Activated B cell treated with CpG ODN at 0.5 μM for 24 hours (primary cell): ENCODE results near the gene URI1. TPM values are rescaled to one million over a fixed set of nuclear protein-coding genes. Genes with fewer than 3 reads are reported as not detected.
A peak's percentile ranks its signal among the peaks of the same experiment; 100 is the strongest.

Source experiments
- ATAC-seq: fragments of 200-7000 bp; cut with Tn5 transposase; one replicate; pipeline ENCODE4 v1.10.0; 2021; ENCODE audit warnings: low read depth, mild to moderate bottlenecking, moderate library complexity
- CTCF ChIA-PET: fragments of 350-600 bp; sonication (Branson Sonifier 250); formaldehyde crosslinking; loops from one replicate; lab custom pipeline; 2021; ENCODE audit warnings: antibody characterized with exemption; lab: Charles Lee
- POLR2A ChIA-PET: fragments of 350-600 bp; sonication (Branson Sonifier 250); formaldehyde crosslinking; loops from one replicate; lab custom pipeline; 2021; ENCODE audit warnings: antibody characterized with exemption; lab: Charles Lee
- DNase-seq: peaks from one replicate; pipeline ENCODE4 v3.0.0; 2022
- H3K27ac Mint-ChIP-seq: one replicate; pipeline ENCODE4 v1.8.0; 2020; ENCODE audit warnings: mixed read lengths
- H3K27me3 Mint-ChIP-seq: one replicate; pipeline ENCODE4 v1.8.0; 2021; ENCODE audit warnings: mixed read lengths
- H3K36me3 Mint-ChIP-seq: one replicate; pipeline ENCODE4 v1.8.0; 2021; ENCODE audit warnings: low read depth, mixed read lengths
- H3K4me1 Mint-ChIP-seq: one replicate; pipeline ENCODE4 v1.8.0; 2021; ENCODE audit warnings: mixed read lengths
- H3K4me3 Mint-ChIP-seq: one replicate; pipeline ENCODE4 v1.8.0; 2020; ENCODE audit warnings: mild to moderate bottlenecking, mixed read lengths
- H3K9me3 Mint-ChIP-seq: one replicate; pipeline ENCODE4 v1.8.0; 2020; ENCODE audit warnings: mixed read lengths
- CTCF ChIP-seq: fragments of 200-600 bp; IDR thresholded peaks from one replicate; pipeline ENCODE4 v1.8.0; 2022; ENCODE audit warnings: antibody characterized with exemption, mild to moderate bottlenecking
- intact Hi-C: fragments of 100-400 bp; cut with micrococcal nuclease; formaldehyde crosslinking; loops from one replicate; pipeline ENCODE4 v1.15.1; 2024
- total RNA-seq: library from RNA; stranded (reverse); gene quantifications from 2 replicates; pipeline ENCODE4 v1.2.3, GENCODE V29; 2022

URI1 gene
- total RNA-seq = 49.8 and 50.6 TPM in 2 replicates

GRCh38 chr19:29941828-29942403 is at the start of gene URI1:
Gene URI1, plus strand, starts transcription at chr19:29942239. Its CDS starts 309 bp downstream, at chr19:29942548.
- CTCF ChIA-PET = interaction anchor here (2.0 kb wide), 1 partner anchor 25 kb away, joined by 9 read pairs; no protein-coding TSS in a partner anchor

GRCh38 chr19:29893606-29894284 is 48.3 kb upstream of the URI1 start:
- no peak for TF ChIP-seq CTCF
- no peaks in the 10 kb centered on the region for H3K9me3 Mint-ChIP-seq
- H3K36me3 Mint-ChIP-seq = no peaks in the 10 kb centered on the region
- H3K4me3 Mint-ChIP-seq = no peak overlapping the region
- no peaks in the 10 kb centered on the region for H3K4me1 Mint-ChIP-seq
- no peak overlapping the region for H3K27ac Mint-ChIP-seq
- intact Hi-C loops = no loop called here
- ChIA-PET CTCF (no interaction called here), POLR2A (no interaction called here)
- H3K27me3 Mint-ChIP-seq = peaks cover 5% of the 10 kb centered on the region
- ATAC-seq = no peak
- no peak for DNase-seq

More at GRCh38 chr19:29941828-29942403, at the start of gene URI1:
- Mint-ChIP-seq H3K9me3 (peaks cover 3% of the 10 kb centered on the region), H3K4me1 (peaks cover 36% of the 10 kb centered on the region), H3K27me3 (peaks cover 7% of the 10 kb centered on the region), H3K36me3 (peaks cover 7% of the 10 kb centered on the region), H3K27ac (peak within 1 kb of the TSS; percentile 92), H3K4me3 (peak within 1 kb of the TSS; percentile 96)
- DNase-seq (peak; percentile 99), ATAC-seq (peak; percentile 91)
- no peak for TF ChIP-seq CTCF
- intact Hi-C loops = loop anchor here (1.0 to 10.0 kb wide), 8 partner anchors 35 to 729 kb away; partner anchors contain the start of genes C19orf12, CCNE1, POP4 and UQCRFS1
- POLR2A ChIA-PET = interaction anchor here (0.6 to 3.0 kb wide), 13 partner anchors 22 to 336 kb away, joined by 3 to 25 read pairs (median 5); partner anchors contain the start of genes C19orf12, PLEKHF1 and POP4

- ChIA-PET POLR2A (no interaction called here), CTCF (no interaction called here)
- Mint-ChIP-seq H3K9me3 (no peaks in the 10 kb centered on the region), H3K27ac (no peak overlapping the region), H3K36me3 (no peaks in the 10 kb centered on the region), H3K4me3 (no peak overlapping the region), H3K27me3 (peaks cover 5% of the 10 kb centered on the region), H3K4me1 (no peaks in the 10 kb centered on the region)
- no peak for DNase-seq
- no peak for ATAC-seq
- intact Hi-C loops = no loop called here
- TF ChIP-seq CTCF = no peak
Measured at GRCh38 chr19:29896802-29897201, 45.2 kb upstream of the URI1 start.

- no peak for TF ChIP-seq CTCF
- intact Hi-C loops = no loop called here
- Mint-ChIP-seq H3K4me1 (no peaks in the 10 kb centered on the region), H3K36me3 (no peaks in the 10 kb centered on the region), H3K9me3 (no peaks in the 10 kb centered on the region), H3K4me3 (no peak overlapping the region), H3K27me3 (peaks cover 5% of the 10 kb centered on the region), H3K27ac (no peak overlapping the region)
- ChIA-PET POLR2A (interaction anchor here (0.6 kb wide), 1 partner anchor 71 kb away, joined by 3 read pairs; no protein-coding TSS in a partner anchor), CTCF (no interaction called here)
- no peak for DNase-seq
- no peak for ATAC-seq
Measured at GRCh38 chr19:29897466-29897865, 44.6 kb upstream of the URI1 start.

GRCh38 chr19:29904017-29904416 is 38.0 kb upstream of the URI1 start:
- POLR2A ChIA-PET = no interaction called here
- Mint-ChIP-seq H3K4me1 (no peaks in the 10 kb centered on the region), H3K4me3 (no peak overlapping the region), H3K9me3 (no peaks in the 10 kb centered on the region), H3K36me3 (no peaks in the 10 kb centered on the region), H3K27me3 (peaks cover 3% of the 10 kb centered on the region), H3K27ac (no peak overlapping the region)
- ATAC-seq (no peak), DNase-seq (no peak)
- CTCF ChIA-PET = interaction anchor here (1.2 kb wide), 1 partner anchor 46 kb away, joined by 4 read pairs; no protein-coding TSS in a partner anchor
- TF ChIP-seq CTCF = no peak
- intact Hi-C loops = no loop called here
